SK-N-SH (cell line): ENCODE data around the gene MAGI3.

Experiments
- RAD21 ChIP-seq: IDR thresholded peaks from 2 replicates; pipeline ENCODE4 v1.6.1; 2012; ENCODE audit warnings: mild to moderate bottlenecking, low read length
- TF ChIP-seq, protein P1 (sequence below): IDR thresholded peaks from 2 replicates; pipeline ENCODE4 v1.4.0; 2012; ENCODE audit warnings: low read depth, borderline replicate concordance
- TF ChIP-seq, protein P2 (sequence below): IDR thresholded peaks from 2 replicates; pipeline ENCODE4; 2012
- TF ChIP-seq, protein P3 (sequence below): fragments of 200-600 bp; sonication (generic); IDR thresholded peaks from 2 replicates; pipeline ENCODE4 v1.6.1; 2017; ENCODE audit warnings: antibody characterized with exemption, mild to moderate bottlenecking, moderate library complexity
- TF ChIP-seq, protein P4 (sequence below): IDR thresholded peaks from 2 replicates; pipeline ENCODE4 v1.4.0; 2012; ENCODE audit warnings: low read depth

DNA sequence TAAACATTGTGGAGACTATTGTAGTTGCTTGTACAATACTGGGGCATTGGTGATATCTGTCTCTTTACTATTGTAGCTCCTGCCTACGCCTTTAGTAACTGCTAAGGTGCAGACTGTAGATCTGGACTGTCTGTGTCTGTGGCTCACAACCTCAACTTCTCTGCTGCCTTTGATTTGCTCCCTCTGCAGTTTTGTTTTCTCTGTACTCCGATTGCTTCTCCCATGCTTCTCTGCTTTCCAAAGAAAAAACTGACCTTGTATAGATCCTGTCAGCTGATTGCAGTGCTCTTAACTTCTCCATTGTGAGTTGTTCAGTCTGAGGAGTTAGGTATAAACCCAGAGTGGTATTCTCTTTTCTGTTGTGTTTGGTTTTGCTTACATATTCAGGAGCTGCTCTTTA lies 15.3 kb downstream of the MAGI3 start:
- TF ChIP-seq, protein P1, sequence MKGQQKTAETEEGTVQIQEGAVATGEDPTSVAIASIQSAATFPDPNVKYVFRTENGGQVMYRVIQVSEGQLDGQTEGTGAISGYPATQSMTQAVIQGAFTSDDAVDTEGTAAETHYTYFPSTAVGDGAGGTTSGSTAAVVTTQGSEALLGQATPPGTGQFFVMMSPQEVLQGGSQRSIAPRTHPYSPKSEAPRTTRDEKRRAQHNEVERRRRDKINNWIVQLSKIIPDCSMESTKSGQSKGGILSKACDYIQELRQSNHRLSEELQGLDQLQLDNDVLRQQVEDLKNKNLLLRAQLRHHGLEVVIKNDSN = no peak
- TF ChIP-seq, protein P2, sequence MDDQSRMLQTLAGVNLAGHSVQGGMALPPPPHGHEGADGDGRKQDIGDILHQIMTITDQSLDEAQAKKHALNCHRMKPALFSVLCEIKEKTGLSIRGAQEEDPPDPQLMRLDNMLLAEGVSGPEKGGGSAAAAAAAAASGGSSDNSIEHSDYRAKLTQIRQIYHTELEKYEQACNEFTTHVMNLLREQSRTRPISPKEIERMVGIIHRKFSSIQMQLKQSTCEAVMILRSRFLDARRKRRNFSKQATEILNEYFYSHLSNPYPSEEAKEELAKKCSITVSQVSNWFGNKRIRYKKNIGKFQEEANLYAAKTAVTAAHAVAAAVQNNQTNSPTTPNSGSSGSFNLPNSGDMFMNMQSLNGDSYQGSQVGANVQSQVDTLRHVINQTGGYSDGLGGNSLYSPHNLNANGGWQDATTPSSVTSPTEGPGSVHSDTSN = no peak
- TF ChIP-seq, protein P3, sequence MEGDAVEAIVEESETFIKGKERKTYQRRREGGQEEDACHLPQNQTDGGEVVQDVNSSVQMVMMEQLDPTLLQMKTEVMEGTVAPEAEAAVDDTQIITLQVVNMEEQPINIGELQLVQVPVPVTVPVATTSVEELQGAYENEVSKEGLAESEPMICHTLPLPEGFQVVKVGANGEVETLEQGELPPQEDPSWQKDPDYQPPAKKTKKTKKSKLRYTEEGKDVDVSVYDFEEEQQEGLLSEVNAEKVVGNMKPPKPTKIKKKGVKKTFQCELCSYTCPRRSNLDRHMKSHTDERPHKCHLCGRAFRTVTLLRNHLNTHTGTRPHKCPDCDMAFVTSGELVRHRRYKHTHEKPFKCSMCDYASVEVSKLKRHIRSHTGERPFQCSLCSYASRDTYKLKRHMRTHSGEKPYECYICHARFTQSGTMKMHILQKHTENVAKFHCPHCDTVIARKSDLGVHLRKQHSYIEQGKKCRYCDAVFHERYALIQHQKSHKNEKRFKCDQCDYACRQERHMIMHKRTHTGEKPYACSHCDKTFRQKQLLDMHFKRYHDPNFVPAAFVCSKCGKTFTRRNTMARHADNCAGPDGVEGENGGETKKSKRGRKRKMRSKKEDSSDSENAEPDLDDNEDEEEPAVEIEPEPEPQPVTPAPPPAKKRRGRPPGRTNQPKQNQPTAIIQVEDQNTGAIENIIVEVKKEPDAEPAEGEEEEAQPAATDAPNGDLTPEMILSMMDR = no peak
- TF ChIP-seq, protein P4, sequence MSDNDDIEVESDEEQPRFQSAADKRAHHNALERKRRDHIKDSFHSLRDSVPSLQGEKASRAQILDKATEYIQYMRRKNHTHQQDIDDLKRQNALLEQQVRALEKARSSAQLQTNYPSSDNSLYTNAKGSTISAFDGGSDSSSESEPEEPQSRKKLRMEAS = no peak
- TF ChIP-seq RAD21 = no peak
